Mammary epithelial cell (primary cell): ENCODE results near the gene SLC5A10.

Source experiments
- EZH2 ChIP-seq: IDR thresholded peaks from 2 replicates; pipeline ENCODE4 v1.6.1; 2012; ENCODE audit warnings: low read length, inconsistent platforms, borderline replicate concordance
- TF ChIP-seq, protein P1 (sequence below), 2 donors: IDR thresholded peaks in 1 of 2; conservative IDR thresholded peaks in 1 of 2; 2 replicates each; pipeline ENCODE4 v1.5.1; 2011 to 2012; ENCODE audit warnings: inconsistent platforms in 2 of 2, low read length in 2 of 2, mild to moderate bottlenecking in 2 of 2, control low read depth in 1 of 2, low read depth in 1 of 2; ENCODE audit not compliant: insufficient read depth in 1 of 2; ENCODE audit errors: extremely low read depth in 1 of 2

DNA sequence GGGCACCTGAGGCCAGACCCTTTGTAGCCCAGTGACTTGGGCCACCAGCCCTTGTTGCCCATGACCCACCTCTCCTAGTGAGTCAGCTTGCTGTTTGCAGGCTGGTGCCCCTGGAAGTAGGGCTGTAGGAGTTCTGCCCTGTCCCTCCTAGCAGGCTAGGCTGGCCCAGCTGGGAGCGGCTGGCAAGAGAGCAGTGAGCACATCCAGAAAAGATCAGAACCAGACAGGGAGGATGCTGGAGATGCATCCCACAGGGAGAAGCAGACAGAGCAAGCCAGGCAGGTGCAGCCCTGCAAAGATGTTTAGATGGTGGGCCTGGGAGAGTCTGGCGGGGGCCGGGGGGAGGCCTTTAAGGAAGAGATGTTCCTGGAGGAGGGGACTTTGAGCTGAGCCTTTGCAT is 2.4 kb downstream of the SLC5A10 start:
- TF ChIP-seq, protein P1, sequence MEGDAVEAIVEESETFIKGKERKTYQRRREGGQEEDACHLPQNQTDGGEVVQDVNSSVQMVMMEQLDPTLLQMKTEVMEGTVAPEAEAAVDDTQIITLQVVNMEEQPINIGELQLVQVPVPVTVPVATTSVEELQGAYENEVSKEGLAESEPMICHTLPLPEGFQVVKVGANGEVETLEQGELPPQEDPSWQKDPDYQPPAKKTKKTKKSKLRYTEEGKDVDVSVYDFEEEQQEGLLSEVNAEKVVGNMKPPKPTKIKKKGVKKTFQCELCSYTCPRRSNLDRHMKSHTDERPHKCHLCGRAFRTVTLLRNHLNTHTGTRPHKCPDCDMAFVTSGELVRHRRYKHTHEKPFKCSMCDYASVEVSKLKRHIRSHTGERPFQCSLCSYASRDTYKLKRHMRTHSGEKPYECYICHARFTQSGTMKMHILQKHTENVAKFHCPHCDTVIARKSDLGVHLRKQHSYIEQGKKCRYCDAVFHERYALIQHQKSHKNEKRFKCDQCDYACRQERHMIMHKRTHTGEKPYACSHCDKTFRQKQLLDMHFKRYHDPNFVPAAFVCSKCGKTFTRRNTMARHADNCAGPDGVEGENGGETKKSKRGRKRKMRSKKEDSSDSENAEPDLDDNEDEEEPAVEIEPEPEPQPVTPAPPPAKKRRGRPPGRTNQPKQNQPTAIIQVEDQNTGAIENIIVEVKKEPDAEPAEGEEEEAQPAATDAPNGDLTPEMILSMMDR (conservative IDR thresholded peaks at IDR 0.05 in 1 of 2, IDR thresholded peaks at IDR 0.05 in 1 of 2; ENCODE audit: extremely low read depth in 1 of 2, insufficient read depth in 1 of 2, low read depth in 1 of 2, low read length in 2 of 2) = no peak
- TF ChIP-seq EZH2 = no peak
